ENCODE data around the gene GRAMD2A.

The GRAMD2A gene

GRCh38 chr15:72197460-72198355 lies at the start of gene GRAMD2A:
Gene GRAMD2A, minus strand, starts transcription at chr15:72197787.
- no peak for DNase-seq

- no peak for DNase-seq
These were observed 45.3 kb upstream of the GRAMD2A start for GRCh38 chr15:72242775-72243370.

GRCh38 chr15:72239652-72240051 lies 42.1 kb upstream of the GRAMD2A start:
- no peak for DNase-seq

- no peak for DNase-seq
These were observed 41.0 kb upstream of the GRAMD2A start for GRCh38 chr15:72238586-72238985.

- DNase-seq = no peak
These were observed 40.3 kb upstream of the GRAMD2A start for GRCh38 chr15:72237853-72238224.

GRCh38 chr15:72237029-72237852 lies 39.7 kb upstream of the GRAMD2A start:
- no peak for DNase-seq

GRCh38 chr15:72236381-72237003 lies 38.9 kb upstream of the GRAMD2A start:
- DNase-seq = no peak

GRCh38 chr15:72235298-72235697 lies 37.7 kb upstream of the GRAMD2A start:
- no peak for DNase-seq

- no peak for DNase-seq
These were observed 36.2 kb upstream of the GRAMD2A start for GRCh38 chr15:72233769-72234168.

GRCh38 chr15:72231833-72232478 lies 34.4 kb upstream of the GRAMD2A start:
- no peak for DNase-seq

- peak; percentile 84 for DNase-seq
These were observed 33.7 kb upstream of the GRAMD2A start, which contains the start of gene PKM for GRCh38 chr15:72231066-72231832. Gene PKM, minus strand, starts transcription at chr15:72231190. Its CDS starts 12,093 bp downstream, at chr15:72219097.

GRCh38 chr15:72230197-72231065 lies 32.8 kb upstream of the GRAMD2A start:
- no peak for DNase-seq

GRCh38 chr15:72229947-72230196 lies 32.3 kb upstream of the GRAMD2A start:
- DNase-seq = no peak

- no peak for DNase-seq
These were observed 31.7 kb upstream of the GRAMD2A start for GRCh38 chr15:72229076-72229946.

GRCh38 chr15:72227720-72228119 lies 30.1 kb upstream of the GRAMD2A start:
- DNase-seq = no peak

- DNase-seq = no peak
These were observed 29.6 kb upstream of the GRAMD2A start for GRCh38 chr15:72227192-72227586.

- no peak for DNase-seq
These were observed 25.7 kb upstream of the GRAMD2A start for GRCh38 chr15:72223278-72223677.

- no peak for DNase-seq
These were observed 24.8 kb upstream of the GRAMD2A start for GRCh38 chr15:72222393-72222792.

- no peak for DNase-seq
These were observed 23.1 kb upstream of the GRAMD2A start for GRCh38 chr15:72220687-72221086.

GRCh38 chr15:72217216-72217615 lies 19.6 kb upstream of the GRAMD2A start:
- no peak for DNase-seq

All from NCI-H1436 treated with DMSO at 0.1 percent for 48 hours (cell line).